Mucosa of gallbladder (tissue), 1 donor: Measurements from ENCODE around the gene SRGAP3. TPM values are rescaled to one million over a fixed set of nuclear protein-coding genes. Genes with fewer than 3 reads are reported as not detected.
"Not testable (repeated sequence)": the region's sequence is repeated elsewhere in the genome, so short reads cannot be mapped to it uniquely, and the experiment has no call there.

Experiments
- DNase-seq: peaks from one replicate; pipeline ENCODE4 v3.0.0-alpha.2; 2020; ENCODE audit warnings: low spot score
- total RNA-seq: library from RNA; stranded (reverse); gene quantifications from one replicate; pipeline ENCODE4 v1.2.1, GENCODE V29; 2021
- donor health status: DM: no; HTN: no; CAD: no.

The SRGAP3 gene
- 7.8 TPM for total RNA-seq

DNA sequence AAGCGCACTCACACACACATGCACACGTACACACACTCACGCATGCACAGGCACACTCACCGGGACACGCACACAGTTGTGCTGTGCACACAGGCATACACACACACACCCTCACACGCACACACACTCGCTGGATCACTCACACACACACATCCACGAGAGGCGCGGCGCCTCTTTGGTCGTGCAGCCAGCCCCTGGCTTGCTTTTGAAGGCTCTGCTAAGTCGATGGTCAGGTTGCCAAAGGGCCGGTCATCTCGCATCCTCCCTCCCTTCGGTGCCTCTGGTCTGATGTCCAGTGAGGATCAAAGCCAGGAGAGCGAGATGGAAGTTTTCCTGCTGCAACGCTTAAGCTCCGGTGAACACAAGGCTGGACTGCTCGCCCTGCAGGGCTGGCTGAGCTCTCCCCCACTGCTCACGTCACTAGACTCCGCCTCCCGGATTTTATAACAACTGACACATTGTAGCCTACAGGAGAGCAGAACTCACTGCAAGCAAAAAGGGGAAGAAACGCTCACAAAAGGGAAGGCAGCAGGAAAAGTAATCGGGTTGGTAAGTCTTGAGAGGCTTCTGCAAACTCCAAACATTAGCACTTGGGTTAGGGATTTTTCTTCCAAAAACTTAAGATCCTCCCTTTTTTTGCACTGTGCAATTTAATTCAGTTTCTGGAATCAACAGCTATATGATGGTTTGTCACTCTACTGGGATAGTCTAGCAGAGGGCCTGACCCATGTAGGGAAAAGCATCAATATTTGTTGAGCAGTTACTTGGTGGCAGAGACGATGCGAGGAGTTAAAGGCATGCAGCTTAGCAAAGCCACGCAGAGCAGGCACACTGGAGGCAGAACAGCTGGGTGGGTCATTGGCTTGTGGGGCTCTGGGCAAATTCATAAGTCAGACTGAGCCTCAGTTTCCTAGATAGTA is at the start of gene SRGAP3:
SRGAP3 (minus strand) TSS at position 374 of the 920 bp plus-strand sequence. CDS start 695 bp downstream, outside the sequence.
- peak; percentile 93 for DNase-seq

DNA sequence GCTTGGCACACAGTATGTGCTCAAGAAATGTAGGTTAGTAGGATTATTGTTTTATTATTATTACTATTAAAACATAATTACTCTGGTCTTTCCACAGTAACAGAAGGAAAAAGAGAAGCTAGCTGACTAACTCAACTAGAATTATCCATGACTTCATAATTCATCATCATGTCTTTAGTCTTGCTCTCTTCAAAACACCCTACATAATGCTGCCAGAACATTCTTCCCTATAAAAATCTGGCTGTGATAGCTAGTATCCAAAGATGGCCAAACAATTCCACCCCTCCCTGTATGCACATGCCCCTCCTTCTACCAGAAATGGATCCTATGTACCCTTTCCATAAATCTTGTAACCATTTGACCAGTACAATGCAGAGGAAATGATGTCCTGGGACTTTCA is 48.8 kb upstream of the SRGAP3 start:
- no peak for DNase-seq

DNA sequence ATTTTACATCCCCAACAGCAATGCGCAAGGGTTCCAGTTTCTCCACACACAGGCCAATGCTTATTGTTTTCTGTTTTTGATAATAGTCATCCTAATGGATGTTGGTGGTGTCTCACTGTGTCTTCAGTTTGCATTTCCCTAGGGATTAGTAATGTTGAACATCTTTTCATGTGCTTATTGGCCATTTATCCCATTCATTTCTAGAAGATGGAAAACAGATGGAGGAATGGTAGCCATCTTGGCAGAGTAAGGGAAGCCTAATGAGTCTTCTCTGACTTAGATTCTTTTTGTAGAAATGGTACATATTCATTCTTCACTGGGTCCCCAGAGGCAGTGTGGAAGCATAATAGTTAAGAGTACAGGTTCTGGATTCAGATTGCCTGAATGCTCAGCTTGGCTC is 46.8 kb upstream of the SRGAP3 start:
- no peak for DNase-seq

DNA sequence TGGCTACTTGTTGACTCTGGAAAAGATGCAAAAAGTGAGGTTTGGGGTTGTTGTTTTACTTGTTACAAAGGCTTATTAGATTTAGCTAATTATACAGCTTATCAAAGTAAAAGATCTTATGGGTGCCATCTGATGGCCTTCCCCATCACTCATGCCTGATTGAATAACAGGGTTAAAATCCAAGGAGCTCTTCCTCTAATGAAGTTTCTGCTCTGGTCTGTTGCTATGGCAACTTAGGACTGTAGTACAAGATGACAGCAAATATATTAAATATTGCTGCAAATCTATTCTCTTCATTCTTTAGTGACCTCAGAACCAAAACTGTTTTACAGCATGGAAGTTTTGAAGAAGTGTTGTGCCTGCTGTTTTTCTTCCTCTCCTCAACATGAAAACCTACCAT is 45.6 kb upstream of the SRGAP3 start:
- DNase-seq = no peak

DNA sequence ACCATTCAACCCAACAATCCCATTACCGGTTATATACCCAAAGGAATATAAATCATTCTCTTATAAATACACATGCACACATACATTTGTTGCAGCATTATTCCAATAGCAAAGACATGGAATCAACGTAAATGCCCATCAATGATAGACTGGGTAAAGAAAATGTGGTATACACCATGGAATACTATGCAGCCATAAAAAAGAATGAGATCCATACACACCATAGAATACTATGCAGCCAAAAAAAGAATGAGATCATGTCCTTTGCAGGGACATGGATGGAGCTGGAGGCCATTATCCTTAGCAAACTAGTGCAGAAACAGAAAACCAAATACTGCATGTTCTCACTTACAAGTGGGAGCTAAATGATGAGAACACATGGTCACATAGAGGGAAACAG is 44.5 kb upstream of the SRGAP3 start:
- DNase-seq = not testable (repeated sequence)

DNA sequence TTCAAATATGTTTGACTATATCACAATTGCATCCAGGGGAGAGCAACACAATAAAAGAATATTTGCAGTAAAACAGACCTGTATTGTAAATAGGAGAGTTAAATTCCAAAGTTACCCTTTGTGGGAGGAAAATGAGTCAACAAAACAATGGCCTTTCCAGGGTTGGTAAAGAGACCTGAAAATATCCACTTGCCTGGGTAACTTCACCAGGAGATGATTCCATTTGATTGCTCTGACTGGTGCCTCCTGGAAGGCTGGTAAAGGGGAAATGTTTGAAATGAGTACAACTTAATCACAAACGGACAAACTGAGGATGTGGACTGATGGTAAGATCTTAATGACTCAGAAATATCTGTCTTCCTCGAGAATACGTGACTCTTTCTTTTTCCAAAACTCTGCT is 43.6 kb upstream of the SRGAP3 start:
- DNase-seq = no peak

DNA sequence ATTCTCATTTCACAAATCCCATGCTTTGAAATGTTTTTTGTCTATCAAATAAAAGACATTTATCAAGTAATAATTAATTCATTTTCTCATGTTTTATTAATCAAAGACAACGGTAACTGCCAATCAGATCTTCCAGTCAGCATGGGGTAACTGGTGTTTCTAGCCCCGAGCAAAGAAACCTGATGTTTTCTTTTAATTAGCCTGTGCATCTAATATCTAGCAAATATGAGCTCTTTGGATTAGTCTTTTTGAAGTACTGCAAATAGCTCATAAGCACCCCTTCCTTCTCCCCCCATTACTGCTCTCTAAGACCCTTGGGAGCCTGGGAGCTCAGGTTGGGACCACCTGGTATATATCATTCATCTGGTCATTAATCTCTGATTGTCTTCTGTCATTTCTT is 43.1 kb upstream of the SRGAP3 start:
- no peak for DNase-seq

DNA sequence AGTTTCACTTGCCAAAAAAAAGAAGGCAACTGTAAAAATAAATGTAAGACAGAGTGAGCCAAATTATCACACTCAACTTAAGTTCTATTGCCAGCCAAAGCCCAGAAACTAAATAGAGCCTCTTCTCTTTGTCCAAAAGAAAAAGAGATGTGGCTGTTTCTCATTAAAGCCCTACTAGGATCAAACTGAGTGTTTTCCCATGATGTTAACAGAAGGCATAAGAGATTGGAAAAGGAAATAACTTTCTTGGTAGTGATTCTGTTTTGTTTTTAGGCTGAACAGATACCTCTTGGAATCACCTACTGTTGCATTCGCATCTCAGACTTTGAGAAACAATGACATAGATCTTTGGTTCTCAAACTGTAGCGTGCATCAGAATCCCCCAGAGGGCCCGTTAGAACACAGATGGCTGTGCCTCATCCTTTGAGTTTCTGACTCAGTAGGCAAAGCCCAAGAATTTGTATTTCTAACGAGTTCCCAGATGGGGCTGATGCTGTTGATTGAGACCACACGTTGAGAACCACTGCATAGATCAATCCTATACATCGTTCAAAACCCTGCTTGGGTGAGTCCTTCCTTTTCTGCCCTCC is 42.5 kb upstream of the SRGAP3 start:
- no peak for DNase-seq

DNA sequence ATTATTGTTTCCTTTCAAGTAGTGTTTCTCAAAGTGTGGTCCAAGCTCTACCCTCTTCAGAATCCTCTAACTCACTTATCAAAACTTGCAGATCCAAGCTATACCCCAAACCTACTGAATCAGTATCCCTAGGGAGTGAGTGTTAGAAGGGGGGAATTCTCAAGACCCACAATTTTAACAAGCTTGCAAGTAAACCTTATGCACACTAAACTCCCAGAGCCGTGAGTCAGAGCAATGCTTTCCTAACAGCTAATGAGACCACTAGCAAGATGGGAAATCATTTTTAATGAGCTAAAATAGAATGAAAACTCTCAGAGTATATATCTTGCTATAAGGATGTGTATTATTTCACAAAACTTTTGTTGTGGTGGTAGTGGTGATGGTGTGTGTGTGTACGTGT is 41.1 kb upstream of the SRGAP3 start:
- DNase-seq = no peak

DNA sequence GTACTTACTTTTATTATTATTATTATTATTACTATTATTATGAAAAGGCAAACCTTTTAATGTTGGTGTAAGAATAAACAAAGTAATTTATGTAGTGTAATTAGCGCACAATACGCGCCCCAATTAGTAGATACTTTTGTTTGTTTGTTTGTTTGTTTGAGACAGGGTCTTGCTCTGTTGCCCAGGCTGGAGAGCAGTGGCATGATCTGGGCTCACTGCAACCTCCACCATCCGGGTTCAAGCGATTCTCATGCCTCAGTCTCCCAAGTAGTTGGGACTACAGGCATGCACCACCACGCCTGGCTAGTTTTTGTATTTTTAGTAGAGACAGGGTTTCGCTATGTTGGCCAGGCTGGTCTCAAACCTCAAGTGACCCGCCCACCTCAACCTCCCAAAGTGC is 32.1 kb upstream of the SRGAP3 start:
- not testable (repeated sequence) for DNase-seq

DNA sequence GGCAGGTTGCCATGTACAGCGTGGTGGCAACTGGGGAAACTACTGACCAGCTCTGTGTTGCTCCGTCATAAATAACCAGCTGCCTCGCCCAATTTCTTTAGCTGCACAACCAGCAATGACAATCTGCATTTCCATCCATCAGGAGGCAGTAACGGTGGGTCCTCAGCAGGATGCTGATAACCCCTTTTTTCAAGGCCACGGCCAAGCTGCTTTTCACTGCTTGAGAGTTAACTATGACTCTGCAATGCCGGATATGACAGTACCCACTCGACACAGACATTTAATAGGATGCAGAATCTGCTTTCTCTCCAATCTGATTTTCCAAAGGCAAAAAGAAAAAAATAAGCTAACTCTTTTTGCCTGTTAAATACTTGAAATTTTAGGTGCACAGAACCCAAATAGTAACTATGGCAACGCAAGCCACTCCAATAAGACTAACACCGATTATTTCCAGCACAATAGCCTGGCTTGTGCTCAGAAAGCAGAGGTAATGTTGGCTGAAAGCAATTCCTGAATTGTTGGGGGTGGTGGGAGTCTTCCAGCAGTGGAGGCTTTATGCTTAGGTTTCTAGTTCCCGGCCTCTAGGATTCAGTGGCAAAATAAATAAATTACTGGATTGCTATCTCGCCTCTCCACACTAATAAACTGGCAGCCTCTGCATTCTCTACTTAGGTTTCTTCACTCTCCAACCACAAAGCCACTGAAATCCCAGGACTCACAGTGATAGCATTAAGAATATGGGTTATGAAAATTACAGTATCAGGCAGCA is 31.2 kb upstream of the SRGAP3 start:
- DNase-seq = no peak

DNA sequence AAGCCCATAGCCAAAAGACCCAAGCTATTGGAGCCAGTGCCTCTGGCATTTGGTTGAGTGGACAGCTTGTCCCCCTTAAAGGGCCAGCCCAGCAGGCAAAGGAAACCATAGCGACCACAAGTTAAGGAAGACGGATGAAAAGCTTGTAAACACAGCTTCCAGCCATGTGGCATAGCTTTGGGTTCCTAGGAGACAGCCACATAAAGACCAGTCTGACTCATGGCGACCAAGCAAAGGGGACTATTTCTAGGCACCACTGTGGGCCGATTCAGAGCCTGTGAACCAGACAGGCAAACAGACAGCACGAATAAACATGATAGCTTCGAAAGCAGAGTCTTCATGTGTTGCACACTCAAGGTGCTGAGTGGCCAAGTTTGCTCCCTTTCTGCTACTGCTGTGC is 30.5 kb upstream of the SRGAP3 start:
- no peak for DNase-seq

DNA sequence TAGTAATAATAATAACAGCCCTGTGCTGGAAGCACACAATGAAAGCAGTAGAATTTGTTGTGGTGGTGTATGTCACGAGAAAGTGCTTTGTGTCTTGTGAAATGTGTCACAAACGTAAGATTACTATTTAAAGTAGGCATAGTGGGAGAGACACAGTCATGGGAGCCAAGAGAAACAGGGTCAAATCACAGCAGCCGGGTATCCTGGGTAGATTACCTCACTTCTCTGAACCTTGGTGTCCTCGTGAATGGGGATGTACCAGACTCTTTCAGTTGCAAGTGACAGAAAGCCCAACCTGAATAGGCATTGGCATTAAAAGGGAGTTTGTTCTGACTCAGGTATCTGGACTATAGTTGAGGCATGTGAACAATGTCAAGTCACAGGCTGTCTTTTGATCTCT is 29.1 kb upstream of the SRGAP3 start:
- DNase-seq = no peak

DNA sequence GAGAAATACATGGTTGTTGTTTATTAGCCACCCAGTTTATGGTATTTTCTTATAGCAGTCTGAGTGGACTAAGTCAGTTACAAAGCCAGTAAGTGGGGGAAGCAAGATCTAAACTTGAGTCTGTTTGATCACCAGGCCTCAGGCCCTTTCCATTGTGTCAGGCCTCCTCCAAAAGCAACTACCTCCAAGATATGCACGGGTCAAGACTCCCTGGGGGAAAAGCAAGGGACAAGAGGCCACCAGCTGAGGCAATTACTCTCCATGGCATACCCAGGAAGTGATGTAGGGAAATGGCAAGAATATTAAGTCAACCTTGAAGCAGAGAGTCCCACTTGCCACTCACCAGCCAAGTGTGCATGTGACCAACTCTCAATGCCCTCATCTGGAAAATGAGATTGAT is 28.6 kb upstream of the SRGAP3 start:
- DNase-seq = no peak

DNA sequence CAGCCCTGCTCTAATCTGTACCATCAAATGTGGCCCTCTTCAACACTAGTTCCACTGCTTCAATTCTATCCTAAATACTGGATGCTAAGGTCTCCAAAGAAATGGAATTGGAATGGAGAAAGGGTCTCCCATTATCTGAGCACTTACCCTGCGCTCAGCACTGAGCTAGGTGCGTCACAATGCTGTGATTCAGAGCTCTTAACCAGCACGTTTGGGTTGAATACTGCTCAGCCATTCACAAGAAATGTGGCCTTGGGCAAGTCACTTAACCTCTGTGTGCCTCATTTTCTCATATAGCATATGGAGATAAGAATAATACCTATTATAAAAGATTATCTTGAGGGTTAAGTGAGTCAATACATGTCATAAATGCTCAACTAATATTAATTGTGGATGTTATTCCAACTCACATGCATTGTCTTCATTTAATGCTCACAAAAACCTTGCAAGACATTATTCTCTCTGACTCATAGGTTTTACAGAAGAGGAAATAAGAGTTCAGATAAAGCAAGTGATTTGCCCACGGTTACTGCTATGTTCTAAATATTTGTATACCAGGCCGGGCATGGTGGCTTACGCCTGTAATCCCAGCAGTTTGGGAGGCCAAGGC is 27.4 kb upstream of the SRGAP3 start:
- DNase-seq = no peak

DNA sequence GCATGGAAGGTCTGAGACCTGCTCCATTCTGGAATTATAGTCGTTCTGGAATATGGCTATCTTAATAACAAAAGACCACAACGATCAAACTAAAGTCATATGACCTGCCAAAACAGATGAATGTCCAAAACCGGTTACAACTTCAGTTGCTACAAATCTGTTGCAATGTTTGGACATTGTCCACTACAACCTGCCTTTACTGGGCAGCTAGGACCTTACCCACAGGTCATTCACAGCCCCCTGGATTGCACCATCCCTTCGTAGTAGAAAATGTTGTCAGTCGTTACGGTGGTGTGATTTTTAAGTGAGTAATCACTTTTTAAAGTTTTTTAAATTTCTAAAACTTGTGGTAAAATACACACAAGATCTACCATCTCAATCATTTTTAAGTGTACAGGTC is 22.5 kb upstream of the SRGAP3 start:
- no peak for DNase-seq

DNA sequence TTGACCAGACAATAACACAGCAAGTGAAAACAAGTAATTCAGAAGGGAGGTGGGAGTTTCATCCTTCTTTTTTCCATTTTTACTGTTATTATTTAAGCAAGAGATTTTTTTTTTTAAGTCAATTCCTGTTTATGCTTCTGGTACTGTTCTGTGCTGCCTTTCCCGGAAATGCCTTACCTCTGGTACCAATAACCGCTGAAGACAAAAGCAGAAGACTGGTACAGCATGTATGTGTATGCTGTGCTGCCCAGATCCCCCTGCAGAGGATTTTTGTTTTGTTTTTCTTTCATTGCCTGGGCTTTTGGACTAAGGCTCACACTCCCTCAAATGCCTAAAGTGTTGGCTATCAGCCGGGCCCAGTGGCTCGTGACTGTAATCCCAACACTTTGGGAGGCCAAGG is 21.3 kb upstream of the SRGAP3 start:
- DNase-seq = no peak

DNA sequence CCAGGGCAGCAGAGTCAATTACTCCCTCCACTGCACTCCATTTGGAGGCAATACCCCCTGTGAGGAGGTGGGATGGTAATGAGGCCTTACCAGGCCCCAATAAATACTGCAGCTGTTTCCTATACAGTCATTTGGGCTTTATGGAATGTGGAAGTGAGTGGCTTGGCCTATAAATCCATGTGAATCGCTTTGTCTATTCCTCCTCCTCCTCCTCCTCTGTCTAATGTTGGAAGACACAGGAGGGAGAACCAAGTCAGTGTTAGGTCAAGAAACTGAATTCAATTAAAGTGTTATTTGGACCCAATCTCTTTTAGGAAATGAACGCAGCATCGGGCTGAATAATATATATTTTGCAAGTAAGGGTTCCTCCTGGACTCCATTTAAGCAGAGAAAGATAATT is 17.3 kb upstream of the SRGAP3 start:
- DNase-seq = no peak

DNA sequence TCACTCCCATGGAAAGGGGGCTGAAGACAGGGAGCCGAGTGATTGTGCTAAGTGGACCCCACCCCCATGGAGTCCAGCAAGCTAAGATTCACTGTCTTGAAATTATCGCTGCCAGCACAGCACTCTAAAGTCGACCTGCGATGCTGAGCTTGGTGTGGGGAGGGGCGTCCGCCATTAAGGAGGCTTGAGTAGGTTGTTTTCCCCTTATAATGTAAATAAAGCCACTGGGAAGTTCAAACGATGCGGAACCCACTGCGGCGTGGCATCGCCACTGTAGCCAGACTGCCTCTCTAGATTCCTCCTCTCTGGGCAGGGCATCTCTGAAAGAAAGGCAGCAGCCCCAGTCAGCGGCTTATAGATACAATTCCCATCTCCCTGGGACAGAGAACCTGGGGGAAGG is 10.9 kb upstream of the SRGAP3 start:
- DNase-seq = no peak

DNA sequence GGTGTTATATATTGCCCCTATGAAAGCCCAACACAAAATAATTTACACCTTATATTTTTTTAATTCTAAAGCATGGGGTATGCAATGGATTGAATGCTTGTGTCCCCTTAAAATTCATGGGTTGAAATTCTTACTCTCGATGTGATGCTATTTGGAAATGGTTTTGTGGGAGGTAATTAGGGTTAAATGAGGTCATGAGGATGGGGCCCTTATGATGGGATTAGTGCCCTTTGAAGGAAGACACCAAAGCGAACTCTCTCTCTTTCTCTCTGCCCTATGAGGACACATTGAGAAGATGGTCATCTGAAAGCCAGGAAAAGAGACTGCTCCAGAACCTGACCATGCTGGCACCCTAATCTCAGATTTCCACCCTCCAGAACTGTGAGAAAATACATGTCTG is 7.6 kb upstream of the SRGAP3 start:
- no peak for DNase-seq

DNA sequence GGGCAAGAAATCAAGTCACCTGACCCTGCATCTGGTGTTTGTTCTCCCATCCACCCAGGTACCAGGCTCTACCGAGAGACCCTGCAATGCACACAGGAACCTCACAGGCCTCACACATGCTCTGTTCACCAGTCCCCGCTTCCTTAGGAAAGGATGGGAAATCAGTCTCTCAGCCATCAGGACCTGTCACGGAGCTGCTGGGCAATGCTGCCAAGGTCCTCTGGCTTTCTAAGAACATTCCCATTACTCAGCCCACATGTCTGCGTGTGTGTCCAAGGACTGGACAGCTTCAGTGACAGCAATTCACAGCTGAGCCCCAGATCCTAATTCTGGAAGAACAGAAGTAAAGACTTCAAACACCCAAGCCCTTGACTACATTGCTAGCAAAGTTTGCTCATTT is 6.5 kb upstream of the SRGAP3 start:
- DNase-seq = no peak

DNA sequence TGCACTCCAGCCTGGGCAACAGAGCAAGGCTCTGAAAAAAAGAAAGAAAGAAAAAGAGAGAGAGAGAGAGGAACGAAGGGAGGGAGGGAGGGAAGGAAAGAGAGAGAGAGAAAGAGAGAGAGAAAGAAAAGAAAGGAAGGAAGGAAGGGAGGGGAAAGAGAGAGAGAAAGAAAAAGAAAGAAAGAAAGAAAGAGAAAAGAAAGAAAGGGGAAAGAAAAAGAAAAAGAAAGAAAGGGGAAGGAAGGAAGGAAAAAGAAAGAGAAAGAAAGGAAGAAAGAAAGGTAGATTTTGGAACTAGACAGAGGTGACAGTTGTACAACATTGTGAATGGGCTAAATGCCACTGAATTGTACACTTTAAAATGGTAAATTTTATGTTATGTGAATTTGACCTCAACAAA is 5.3 kb upstream of the SRGAP3 start:
- no peak for DNase-seq
